OCI-LY1 (cell line): ENCODE results near the gene N4BP2L2.

ENCODE experiments used
- CTCF ChIP-seq: fragments of 200-600 bp; sonication (generic), shearing (Covaris generic); IDR thresholded peaks from 2 replicates; pipeline ENCODE4 v1.5.1; 2017; ENCODE audit warnings: mild to moderate bottlenecking, antibody characterized with exemption, low read length, moderate library complexity, mixed read lengths
- EZH2 ChIP-seq: fragments of 200-600 bp; sonication (generic), shearing (Covaris generic); IDR thresholded peaks from 2 replicates; pipeline ENCODE4 v1.8.0; 2017; ENCODE audit warnings: borderline replicate concordance, mixed run types, mild to moderate bottlenecking, antibody characterized with exemption, low read length, moderate library complexity, mixed read lengths

DNA sequence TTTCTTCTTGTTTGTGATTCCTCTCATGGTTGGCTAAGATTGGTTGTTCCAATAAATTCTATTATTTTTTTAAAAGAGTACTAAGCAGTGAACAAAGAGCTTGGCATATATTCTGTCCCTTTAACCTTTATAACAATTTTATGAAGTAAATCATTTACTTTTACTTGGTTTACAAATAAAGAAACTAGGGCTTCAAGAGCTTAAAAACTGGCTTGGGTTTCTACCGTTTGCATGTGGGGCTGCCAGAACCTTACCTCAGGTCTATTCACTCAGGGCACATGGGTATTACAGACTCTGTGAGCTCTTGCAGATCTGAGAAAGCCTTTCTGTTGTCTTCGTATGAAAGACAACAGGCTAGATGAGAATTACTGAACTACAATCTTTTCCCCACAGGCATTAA is 124.0 kb downstream of the N4BP2L2 start:
- TF ChIP-seq CTCF (no peak), EZH2 (no peak)
